CD4-positive, alpha-beta memory T cell (primary cell): ENCODE results near the gene VSTM2B. TPM values are rescaled to one million over a fixed set of nuclear protein-coding genes. Genes with fewer than 3 reads are reported as not detected.
A peak's percentile ranks its signal among the peaks of the same experiment; 100 is the strongest.

Source experiments
- CTCF ChIA-PET: fragments of 350-600 bp; sonication (Branson Sonifier 250); formaldehyde crosslinking; loops from one replicate; lab custom pipeline; 2021; ENCODE audit warnings: inconsistent platforms; ENCODE audit not compliant: partially characterized antibody; lab: Charles Lee
- POLR2A ChIA-PET: fragments of 350-600 bp; sonication (Branson Sonifier 250); formaldehyde crosslinking; loops from one replicate; lab custom pipeline; 2021; ENCODE audit not compliant: partially characterized antibody; lab: Charles Lee
- DNase-seq, 5 donors: peaks; one replicate each; pipeline versions ENCODE4 v3.0.0 to v3.0.0-alpha.2; 2020 to 2022; ENCODE audit warnings: mixed read lengths in 1 of 5
- H3K27ac ChIP-seq: one replicate; pipeline ENCODE4 v1.7.0; 2013; ENCODE audit warnings: low read depth, low read length
- H3K27me3 ChIP-seq: 2 replicates; pipeline ENCODE4 v1.7.0; 2013; ENCODE audit warnings: mild to moderate bottlenecking, low read length, moderate library complexity; ENCODE audit not compliant: insufficient read depth
- H3K36me3 ChIP-seq: 2 replicates; pipeline ENCODE4 v1.7.0; 2013; ENCODE audit warnings: mild to moderate bottlenecking, low read length, moderate library complexity; ENCODE audit not compliant: insufficient read depth
- H3K4me1 ChIP-seq: 2 replicates; pipeline ENCODE4 v1.7.0; 2013; ENCODE audit warnings: mild to moderate bottlenecking, low read length, moderate library complexity; ENCODE audit not compliant: insufficient read depth
- H3K4me3 ChIP-seq, 2 donors: one replicate each; pipeline ENCODE4 v1.7.0; 2013; ENCODE audit warnings: low read length in 2 of 2, mild to moderate bottlenecking in 1 of 2
- H3K9me3 ChIP-seq, 2 donors: one replicate each; pipeline ENCODE4 v1.7.0; 2013; ENCODE audit warnings: low read length in 2 of 2, control low read depth in 1 of 2; ENCODE audit not compliant: control insufficient read depth in 1 of 2
- H3K27ac Mint-ChIP-seq, 7 donors: one replicate each; pipeline ENCODE4 v1.8.0; 2020 to 2021; ENCODE audit warnings: mixed read lengths in 7 of 7, mild to moderate bottlenecking in 6 of 7, inconsistent platforms in 3 of 7, moderate library complexity in 3 of 7
- H3K27me3 Mint-ChIP-seq, 2 donors: one replicate each; pipeline ENCODE4 v1.8.0; 2020 to 2021; ENCODE audit warnings: mixed read lengths in 2 of 2
- H3K36me3 Mint-ChIP-seq, 2 donors: one replicate each; pipeline ENCODE4 v1.8.0; 2020 to 2021; ENCODE audit warnings: mixed read lengths in 2 of 2, inconsistent platforms in 1 of 2, mild to moderate bottlenecking in 1 of 2
- H3K4me1 Mint-ChIP-seq, 4 donors: one replicate each; pipeline ENCODE4 v1.8.0; 2020 to 2021; ENCODE audit warnings: mixed read lengths in 4 of 4, mild to moderate bottlenecking in 1 of 4
- H3K4me3 Mint-ChIP-seq, 8 donors: one replicate each; pipeline ENCODE4 v1.8.0; 2020 to 2021; ENCODE audit warnings: mixed read lengths in 8 of 8, mild to moderate bottlenecking in 7 of 8, moderate library complexity in 6 of 8, inconsistent platforms in 3 of 8
- H3K9me3 Mint-ChIP-seq, 8 donors: one replicate each; pipeline ENCODE4 v1.8.0; 2020 to 2021; ENCODE audit warnings: mixed read lengths in 8 of 8, mild to moderate bottlenecking in 5 of 8, inconsistent platforms in 3 of 8, moderate library complexity in 1 of 8
- intact Hi-C: fragments of 100-400 bp; cut with micrococcal nuclease; formaldehyde crosslinking; loops from one replicate; pipeline ENCODE4 v1.15.1; 2023
- polyA plus RNA-seq, 2 donors: library from polyadenylated mRNA; unstranded; fragments of 300-500 nt; fragmentation: Illumina TruSeq; gene quantifications; one replicate each; pipeline ENCODE4 v1.2.3, GENCODE V29; 2021
- total RNA-seq, 2 experiments: library from RNA; stranded (reverse); gene quantifications; one replicate each; pipeline ENCODE4 v1.2.3, GENCODE V29; 2021

Gene VSTM2B
- total and polyA plus RNA-seq, 4 experiments from 2014 or later = not detected

- Histone ChIP-seq H3K27me3 (no peaks in the 10 kb centered on the region), H3K4me1 (no peaks in the 10 kb centered on the region), H3K36me3 (no peaks in the 10 kb centered on the region), H3K9me3 (no peaks in the 10 kb centered on the region), H3K27ac (no peak overlapping the region), H3K4me3 (no peak overlapping the region)
- Mint-ChIP-seq H3K9me3 (peaks cover 0 to 7% (median 0%) of the 10 kb centered on the region in 8 donors), H3K27ac (no peak overlapping the region), H3K4me1 (no peaks in the 10 kb centered on the region), H3K4me3 (no peak overlapping the region), H3K27me3 (peaks cover 7 to 15% of the 10 kb centered on the region in 2 donors), H3K36me3 (no peaks in the 10 kb centered on the region)
- no peak for DNase-seq
- ChIA-PET CTCF (no interaction called here), POLR2A (no interaction called here)
- intact Hi-C loops = no loop called here
These were observed 11.8 kb downstream of the VSTM2B start for GRCh38 chr19:29537601-29538000.

- Mint-ChIP-seq H3K4me3 (no peak overlapping the region), H3K36me3 (no peaks in the 10 kb centered on the region), H3K27me3 (peaks cover 6 to 11% of the 10 kb centered on the region in 2 donors), H3K9me3 (peaks cover 0 to 7% (median 0%) of the 10 kb centered on the region in 8 donors), H3K4me1 (no peaks in the 10 kb centered on the region), H3K27ac (peak overlapping the region in 1 of 7 donors; percentile 59)
- CTCF ChIA-PET = no interaction called here
- Histone ChIP-seq H3K36me3 (no peaks in the 10 kb centered on the region), H3K4me1 (no peaks in the 10 kb centered on the region), H3K27me3 (no peaks in the 10 kb centered on the region), H3K27ac (no peak overlapping the region), H3K4me3 (no peak overlapping the region), H3K9me3 (no peaks in the 10 kb centered on the region)
- intact Hi-C loops = no loop called here
- POLR2A ChIA-PET = no interaction called here
- no peak for DNase-seq
These were observed 12.4 kb downstream of the VSTM2B start for GRCh38 chr19:29538146-29538545.

GRCh38 chr19:29538651-29539050 lies 12.9 kb downstream of the VSTM2B start:
- Histone ChIP-seq H3K27me3 (no peaks in the 10 kb centered on the region), H3K9me3 (no peaks in the 10 kb centered on the region), H3K4me1 (no peaks in the 10 kb centered on the region), H3K27ac (no peak overlapping the region), H3K4me3 (no peak overlapping the region), H3K36me3 (no peaks in the 10 kb centered on the region)
- ChIA-PET CTCF (no interaction called here), POLR2A (no interaction called here)
- Mint-ChIP-seq H3K4me3 (no peak overlapping the region), H3K27me3 (peaks cover 4 to 13% of the 10 kb centered on the region in 2 donors), H3K9me3 (peaks cover 0 to 7% (median 0%) of the 10 kb centered on the region in 8 donors), H3K36me3 (no peaks in the 10 kb centered on the region), H3K4me1 (no peaks in the 10 kb centered on the region), H3K27ac (no peak overlapping the region)
- intact Hi-C loops = no loop called here
- no peak for DNase-seq

GRCh38 chr19:29539131-29539530 lies 13.3 kb downstream of the VSTM2B start:
- Mint-ChIP-seq H3K36me3 (no peaks in the 10 kb centered on the region), H3K4me1 (no peaks in the 10 kb centered on the region), H3K27ac (no peak overlapping the region), H3K4me3 (peak overlapping the region in 1 of 8 donors; percentile 28), H3K27me3 (peaks cover 4 to 13% of the 10 kb centered on the region in 2 donors), H3K9me3 (peaks cover 0 to 7% (median 0%) of the 10 kb centered on the region in 8 donors)
- Histone ChIP-seq H3K27ac (no peak overlapping the region), H3K4me3 (no peak overlapping the region), H3K4me1 (no peaks in the 10 kb centered on the region), H3K9me3 (no peaks in the 10 kb centered on the region), H3K36me3 (no peaks in the 10 kb centered on the region), H3K27me3 (no peaks in the 10 kb centered on the region)
- no peak for DNase-seq
- intact Hi-C loops = no loop called here
- ChIA-PET POLR2A (no interaction called here), CTCF (no interaction called here)

- no peaks in the 10 kb centered on the region for H3K36me3 ChIP-seq
- Mint-ChIP-seq H3K27ac (no peak overlapping the region), H3K27me3 (peaks cover 5 to 15% of the 10 kb centered on the region in 2 donors), H3K4me1 (no peaks in the 10 kb centered on the region), H3K4me3 (no peak overlapping the region), H3K9me3 (peaks cover 0 to 7% (median 0%) of the 10 kb centered on the region in 8 donors), H3K36me3 (no peaks in the 10 kb centered on the region)
- H3K27me3 ChIP-seq = no peaks in the 10 kb centered on the region
- ChIA-PET POLR2A (no interaction called here), CTCF (no interaction called here)
- no peaks in the 10 kb centered on the region for H3K9me3 ChIP-seq
- intact Hi-C loops = no loop called here
- no peak for DNase-seq
- H3K4me1 ChIP-seq = no peaks in the 10 kb centered on the region
- no peak overlapping the region for H3K27ac ChIP-seq
- no peak overlapping the region for H3K4me3 ChIP-seq
These were observed 13.9 kb downstream of the VSTM2B start for GRCh38 chr19:29539670-29540069.

- Mint-ChIP-seq H3K4me3 (no peak overlapping the region), H3K4me1 (no peaks in the 10 kb centered on the region), H3K27ac (no peak overlapping the region), H3K27me3 (peaks cover 8 to 19% of the 10 kb centered on the region in 2 donors), H3K9me3 (peaks cover 0 to 9% (median 4%) of the 10 kb centered on the region in 8 donors), H3K36me3 (no peaks in the 10 kb centered on the region)
- Histone ChIP-seq H3K9me3 (no peaks in the 10 kb centered on the region), H3K27me3 (no peaks in the 10 kb centered on the region), H3K36me3 (no peaks in the 10 kb centered on the region), H3K4me1 (no peaks in the 10 kb centered on the region), H3K4me3 (no peak overlapping the region), H3K27ac (no peak overlapping the region)
- intact Hi-C loops = no loop called here
- CTCF ChIA-PET = no interaction called here
- no peak for DNase-seq
- POLR2A ChIA-PET = no interaction called here
These were observed 14.3 kb downstream of the VSTM2B start for GRCh38 chr19:29540114-29540513.

- DNase-seq = no peak
- Mint-ChIP-seq H3K9me3 (peaks cover 0 to 9% (median 4%) of the 10 kb centered on the region in 8 donors), H3K4me1 (no peaks in the 10 kb centered on the region), H3K4me3 (no peak overlapping the region), H3K27me3 (peaks cover 8 to 19% of the 10 kb centered on the region in 2 donors), H3K36me3 (no peaks in the 10 kb centered on the region), H3K27ac (no peak overlapping the region)
- Histone ChIP-seq H3K4me1 (no peaks in the 10 kb centered on the region), H3K27me3 (no peaks in the 10 kb centered on the region), H3K4me3 (no peak overlapping the region), H3K36me3 (no peaks in the 10 kb centered on the region), H3K9me3 (no peaks in the 10 kb centered on the region), H3K27ac (no peak overlapping the region)
- ChIA-PET POLR2A (no interaction called here), CTCF (interaction anchor here (1.3 kb wide), 1 partner anchor 8 kb away, joined by 3 read pairs; no protein-coding TSS in a partner anchor)
- intact Hi-C loops = no loop called here
These were observed 15.9 kb downstream of the VSTM2B start for GRCh38 chr19:29541473-29542253.
